Adrenal gland (tissue), 12 donors: ENCODE results near the gene NECTIN4. TPM values are rescaled to one million over a fixed set of nuclear protein-coding genes. Genes with fewer than 3 reads are reported as not detected.
"Not testable (repeated sequence)": the region's sequence is repeated elsewhere in the genome, so short reads cannot be mapped to it uniquely, and the experiment has no call there.

Experiments
- DNase-seq, 7 donors: peaks; one replicate each; pipeline ENCODE4 v3.0.0-alpha.2; 2019 to 2020
- H3K27ac ChIP-seq, 5 donors: fragments of 200-600 bp; sonication (generic) in 4 of 5; 1 replicate in 3 of 5; 2 replicates in 2 of 5; pipeline versions ENCODE4 v1.5.1 to v1.8.0; 2016 to 2020; ENCODE audit warnings: mild to moderate bottlenecking in 1 of 5
- H3K27me3 ChIP-seq: fragments of 200-600 bp; 2 replicates; pipeline ENCODE4 v1.8.0; 2021
- H3K36me3 ChIP-seq, 2 donors: fragments of 200-600 bp; replicated peaks in 1 of 2; 1 replicate in 1 of 2; 2 replicates in 1 of 2; pipeline versions ENCODE4 v1.5.1 to v1.8.0; 2018 to 2022
- H3K4me1 ChIP-seq, 2 donors: fragments of 200-600 bp; replicated peaks in 1 of 2; 1 replicate in 1 of 2; 2 replicates in 1 of 2; pipeline versions ENCODE4 v1.5.1 to v1.8.0; 2018 to 2021
- H3K4me3 ChIP-seq, 4 donors: fragments of 200-600 bp; sonication (generic) in 3 of 4; one replicate each; pipeline ENCODE4 v1.5.1; 2016 to 2018
- H3K9me3 ChIP-seq, 3 donors: fragments of 200-600 bp; sonication (generic) in 1 of 3; replicated peaks in 1 of 3; 1 replicate in 2 of 3; 2 replicates in 1 of 3; pipeline versions ENCODE4 v1.5.1 to v1.8.0; 2016 to 2021
- CTCF ChIP-seq, 6 experiments: fragments of 450-650 bp in 4 of 6; fragments of 200-600 bp in 2 of 6; sonication (generic) in 1 of 6; IDR thresholded peaks; 1 replicate in 5 of 6; 2 replicates in 1 of 6; pipeline versions ENCODE4 v1.5.1 to v1.8.0; 2016 to 2021; ENCODE audit warnings: antibody characterized with exemption in 6 of 6, mild to moderate bottlenecking in 2 of 6, moderate library complexity in 1 of 6
- POLR2A ChIP-seq, 2 donors: fragments of 450-650 bp; IDR thresholded peaks; one replicate each; pipeline ENCODE4 v1.6.1; 2017; ENCODE audit warnings: antibody characterized with exemption in 2 of 2, mild to moderate bottlenecking in 2 of 2, moderate library complexity in 1 of 2
- WGBS, 4 donors: extraction: QIAGEN DNeasy Blood & Tissue Kit in 2 of 4; methylation state at CpG; one replicate each; pipeline versions ENCODE4 v1.1.5 to v1.1.7; 2013 to 2017; 5-methylcytosine and 5-hydroxymethylcytosine counted together
- intact Hi-C, 2 donors: fragments of 100-400 bp; cut with DNase I; formaldehyde crosslinking; loops; one replicate each; pipeline versions ENCODE4 v1.14.1 to v1.15.0; 2022 to 2023
- polyA plus RNA-seq, 3 donors: library from polyadenylated mRNA; stranded (reverse); fragments of 200-250 nt in 2 of 3; fragments of 350-450 nt in 1 of 3; fragmentation: Illumina TruSeq in 1 of 3; extraction: RNeasy Lipid Tissue Mini Kit (QIAGEN cat#74804) in 1 of 3; gene quantifications; one replicate each; pipeline ENCODE4 v1.2.3, GENCODE V29; 2013 to 2014
- total RNA-seq, 9 donors: library from RNA; depleted of rRNA in 4 of 9; stranded (reverse); fragments of >200 nt in 4 of 9; fragments of 120-200 nt in 1 of 9; fragmentation: NEBNext Ultra II Directional in 1 of 9; extraction: Animal tissue kit (Norgen Biotek cat#: 25700) in 1 of 9; gene quantifications; one replicate each; pipeline versions ENCODE4 v1.1.0 to v1.2.4, GENCODE V29; 2013 to 2023
- donor health status: healthy with polysubstance abuse.
- donor health status: Bipolar disorder and iron deficiency.
- donor health status: DM: yes; HTN: yes; CAD: no.
- donor health status: DM: no; HTN: no; CAD: no.
- donor health status: DM: no; HTN: no; CAD: no.
- donor health status: DM: yes; HTN: yes; CAD: no.

The NECTIN4 gene
- total and polyA plus RNA-seq, 12 donors, result 0.06 to 0.10 TPM; not detected in 10

GRCh38 chr1:161037661-161038522, 51.5 kb downstream of the NECTIN4 start:
- H3K27ac ChIP-seq, result peak overlapping the region in 1 of 5 donors; percentile 67
- WGBS, 4 donors, result 53 to 66% (median 60%) methylated on average over 18 to 21 of the region's 21 CpGs
- H3K4me3 ChIP-seq, result peak overlapping the region; percentile 21 to 73 (median 50)
- peaks cover 0 to 37% of the 10 kb centered on the region in 2 donors for H3K36me3 ChIP-seq
- intact Hi-C loops, result no loop called here
- no peaks in the 10 kb centered on the region for H3K9me3 ChIP-seq
- no peaks in the 10 kb centered on the region for H3K27me3 ChIP-seq
- no peak for TF ChIP-seq POLR2A (IDR thresholded peaks at IDR 0.05)
- no peak for TF ChIP-seq CTCF (IDR thresholded peaks at IDR 0.05)
- H3K4me1 ChIP-seq, result peaks cover 9 to 13% of the 10 kb centered on the region in 2 donors
- no peak for DNase-seq

GRCh38 chr1:161033751-161034150, 55.6 kb downstream of the NECTIN4 start:
- intact Hi-C loops, result no loop called here
- no peak for TF ChIP-seq POLR2A (IDR thresholded peaks at IDR 0.05)
- TF ChIP-seq CTCF (IDR thresholded peaks at IDR 0.05), result no peak
- peak overlapping the region in 1 of 5 donors; percentile 28 for H3K27ac ChIP-seq
- no peaks in the 10 kb centered on the region for H3K27me3 ChIP-seq
- 95 to 100% (median 98%) methylated on average over 3 of the region's 3 CpGs for WGBS, 4 donors
- no peak for DNase-seq
- no peaks in the 10 kb centered on the region for H3K36me3 ChIP-seq
- H3K9me3 ChIP-seq, result no peaks in the 10 kb centered on the region
- peaks cover 9 to 28% of the 10 kb centered on the region in 2 donors for H3K4me1 ChIP-seq
- H3K4me3 ChIP-seq, result no peak overlapping the region

- peaks cover 5 to 20% of the 10 kb centered on the region in 2 donors for H3K4me1 ChIP-seq
- H3K9me3 ChIP-seq, result no peaks in the 10 kb centered on the region
- peak overlapping the region; percentile 24 to 80 (median 57) for H3K27ac ChIP-seq
- intact Hi-C loops, result no loop called here
- DNase-seq, result peak in 4 of 7 donors; percentile 31 to 63 (median 42)
- no peaks in the 10 kb centered on the region for H3K36me3 ChIP-seq
- no peak for TF ChIP-seq POLR2A (IDR thresholded peaks at IDR 0.05)
- no peak for TF ChIP-seq CTCF (IDR thresholded peaks at IDR 0.05)
- 21 to 36% (median 29%) methylated on average over 1 of the region's 1 CpG for WGBS, 4 donors
- no peak overlapping the region for H3K4me3 ChIP-seq
- H3K27me3 ChIP-seq, result no peaks in the 10 kb centered on the region
These were observed 56.9 kb downstream of the NECTIN4 start for GRCh38 chr1:161032409-161032808.

GRCh38 chr1:161031874-161032273, 57.5 kb downstream of the NECTIN4 start:
- peak overlapping the region in 4 of 5 donors; percentile 52 to 80 (median 60) for H3K27ac ChIP-seq
- no peak overlapping the region for H3K4me3 ChIP-seq
- no peaks in the 10 kb centered on the region for H3K36me3 ChIP-seq
- H3K4me1 ChIP-seq, result peaks cover 5 to 20% of the 10 kb centered on the region in 2 donors
- no peaks in the 10 kb centered on the region for H3K27me3 ChIP-seq
- DNase-seq, result no peak
- intact Hi-C loops, result no loop called here
- no peaks in the 10 kb centered on the region for H3K9me3 ChIP-seq
- WGBS, 4 donors, result 56 to 78% (median 67%) methylated on average over 2 of the region's 2 CpGs
- no peak for TF ChIP-seq CTCF (IDR thresholded peaks at IDR 0.05)
- TF ChIP-seq POLR2A (IDR thresholded peaks at IDR 0.05), result no peak

GRCh38 chr1:161029466-161029865, 59.9 kb downstream of the NECTIN4 start:
- H3K9me3 ChIP-seq, H3K27me3 ChIP-seq, intact Hi-C loops, H3K36me3 ChIP-seq, DNase-seq, H3K27ac ChIP-seq, H3K4me3 ChIP-seq: not testable (repeated sequence)
- 96 to 97% methylated on average over 32 of the region's 32 CpGs; no CpG with 5 or more reads in 2 of the 4 donors for WGBS, 4 donors
- peaks cover 5 to 20% of the 10 kb centered on the region in 2 donors for H3K4me1 ChIP-seq

GRCh38 chr1:161026954-161027353, 62.4 kb downstream of the NECTIN4 start:
- H3K9me3 ChIP-seq, H3K27ac ChIP-seq, intact Hi-C loops, DNase-seq, H3K36me3 ChIP-seq, H3K4me1 ChIP-seq, H3K4me3 ChIP-seq, H3K27me3 ChIP-seq: not testable (repeated sequence)
- 58 to 76% (median 65%) methylated on average over 1 of the region's 1 CpG for WGBS, 4 donors

GRCh38 chr1:161022432-161022831, 66.9 kb downstream of the NECTIN4 start:
- H3K4me3 ChIP-seq, H3K27ac ChIP-seq, DNase-seq, H3K9me3 ChIP-seq, H3K36me3 ChIP-seq, H3K27me3 ChIP-seq, intact Hi-C loops: not testable (repeated sequence)
- 88 to 92% (median 91%) methylated on average over 12 of the region's 12 CpGs for WGBS, 4 donors
- H3K4me1 ChIP-seq, result peaks cover 14 to 31% of the 10 kb centered on the region in 2 donors
